ENCODE data around the gene SETD3.

The SETD3 gene

GRCh38 chr14:99514552-99515300 lies 34.1 kb upstream of the SETD3 start:
- Histone ChIP-seq H3K4me3 (ENCODE audit: low read length) (no peak overlapping the region), H3K9me3 (ENCODE audit: control insufficient read depth, low read length) (no peaks in the 10 kb centered on the region), H3K27me3 (ENCODE audit: control insufficient read depth, insufficient read depth, low read length) (no peaks in the 10 kb centered on the region), H3K9ac (ENCODE audit: low read length) (no peak overlapping the region), H3K4me1 (ENCODE audit: control insufficient read depth, insufficient read depth, low read length) (peaks cover 8% of the 10 kb centered on the region), H3K36me3 (ENCODE audit: control insufficient read depth, insufficient read depth, low read length) (peaks cover 9% of the 10 kb centered on the region)

DNA sequence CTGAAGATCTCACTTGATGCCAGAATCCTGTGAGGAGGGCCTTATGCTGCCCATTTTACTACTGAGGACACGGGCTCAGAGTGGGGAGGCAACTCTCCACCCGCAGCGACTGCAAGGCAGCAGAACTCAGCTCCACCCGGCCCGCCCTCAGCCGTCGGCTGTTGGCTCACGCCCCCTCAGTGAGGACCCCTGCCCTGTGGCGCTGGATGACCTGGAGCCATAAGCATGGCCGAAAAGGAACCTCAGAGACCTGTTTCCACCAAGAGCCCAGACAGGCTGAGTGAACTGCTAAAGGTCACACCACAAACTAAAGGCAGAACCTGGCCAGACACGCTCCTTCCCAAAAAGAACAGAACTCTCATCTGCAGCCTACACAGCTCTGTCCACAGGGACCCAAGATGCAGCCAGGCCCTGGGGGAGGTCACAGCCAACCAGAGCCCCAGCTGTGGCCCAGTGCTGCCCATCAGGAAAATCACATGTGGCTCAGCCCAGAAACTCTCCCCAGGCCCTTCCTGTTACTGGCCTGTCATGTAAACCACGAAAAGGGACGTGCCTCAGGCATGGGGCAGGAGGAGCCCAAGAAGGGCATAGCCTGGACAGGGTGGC lies 33.4 kb upstream of the SETD3 start:
- Histone ChIP-seq H3K9me3 (ENCODE audit: control insufficient read depth, low read length) (no peaks in the 10 kb centered on the region), H3K4me3 (ENCODE audit: low read length) (no peak overlapping the region), H3K9ac (ENCODE audit: low read length) (no peak overlapping the region), H3K27me3 (ENCODE audit: control insufficient read depth, insufficient read depth, low read length) (no peaks in the 10 kb centered on the region), H3K4me1 (ENCODE audit: control insufficient read depth, insufficient read depth, low read length) (peaks cover 8% of the 10 kb centered on the region), H3K36me3 (ENCODE audit: control insufficient read depth, insufficient read depth, low read length) (peaks cover 9% of the 10 kb centered on the region)

GRCh38 chr14:99513183-99513694 lies 32.6 kb upstream of the SETD3 start:
- Histone ChIP-seq H3K4me1 (ENCODE audit: control insufficient read depth, insufficient read depth, low read length) (peaks cover 4% of the 10 kb centered on the region), H3K36me3 (ENCODE audit: control insufficient read depth, insufficient read depth, low read length) (peaks cover 10% of the 10 kb centered on the region), H3K27me3 (ENCODE audit: control insufficient read depth, insufficient read depth, low read length) (no peaks in the 10 kb centered on the region), H3K9me3 (ENCODE audit: control insufficient read depth, low read length) (no peaks in the 10 kb centered on the region), H3K9ac (ENCODE audit: low read length) (no peak overlapping the region), H3K4me3 (ENCODE audit: low read length) (no peak overlapping the region)

DNA sequence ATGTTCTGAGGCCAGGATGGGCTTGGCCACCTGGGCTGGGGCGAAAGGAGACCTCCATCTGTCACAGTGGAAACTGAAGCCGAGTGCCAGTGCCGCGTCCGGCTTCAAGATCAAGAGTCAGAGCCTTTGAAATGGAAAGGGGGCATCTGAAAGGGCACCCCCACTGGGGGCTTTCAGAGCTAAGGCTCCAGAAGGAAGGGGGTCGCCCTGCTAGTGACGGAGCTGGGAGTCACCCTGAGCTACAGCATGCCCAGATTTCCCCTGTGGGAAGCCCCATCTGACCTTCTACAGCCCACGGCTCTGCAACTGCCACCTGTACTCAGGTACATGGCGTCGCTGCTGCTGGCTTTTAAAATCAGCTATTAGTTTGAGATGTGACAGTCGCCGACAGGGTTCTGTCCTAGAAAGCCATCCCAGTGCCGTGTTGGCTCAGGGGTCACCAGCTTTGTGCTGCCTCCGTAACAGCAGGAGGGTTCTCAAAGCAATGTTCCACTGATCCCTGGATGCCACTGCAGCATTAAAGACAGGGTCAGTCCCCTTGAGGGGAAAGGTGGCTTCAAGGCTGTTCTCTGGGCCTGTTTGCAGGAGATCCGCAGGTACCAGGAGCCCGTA lies 32.0 kb upstream of the SETD3 start:
- Histone ChIP-seq H3K36me3 (ENCODE audit: control insufficient read depth, insufficient read depth, low read length) (peaks cover 15% of the 10 kb centered on the region), H3K9me3 (ENCODE audit: control insufficient read depth, low read length) (no peaks in the 10 kb centered on the region), H3K4me3 (ENCODE audit: low read length) (no peak overlapping the region), H3K9ac (ENCODE audit: low read length) (no peak overlapping the region), H3K27me3 (ENCODE audit: control insufficient read depth, insufficient read depth, low read length) (no peaks in the 10 kb centered on the region), H3K4me1 (ENCODE audit: control insufficient read depth, insufficient read depth, low read length) (peaks cover 4% of the 10 kb centered on the region)

DNA sequence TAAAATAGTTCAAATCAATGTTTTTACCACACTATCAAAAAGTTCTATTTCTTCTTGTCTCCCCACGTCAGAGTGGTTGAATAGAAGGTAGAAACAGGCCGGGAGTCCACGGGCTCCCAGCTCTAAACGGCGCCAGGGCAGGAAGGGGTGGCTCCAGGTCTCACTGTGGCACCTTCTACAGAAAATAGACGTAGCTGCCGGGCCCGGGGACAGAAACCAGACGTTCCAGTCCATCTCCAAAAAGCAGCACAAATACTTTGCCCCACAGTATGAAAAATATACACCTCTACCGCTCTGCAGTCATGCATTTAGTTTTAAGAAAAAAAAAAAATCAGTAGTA lies 31.4 kb upstream of the SETD3 start:
- Histone ChIP-seq H3K9me3 (ENCODE audit: control insufficient read depth, low read length) (no peaks in the 10 kb centered on the region), H3K9ac (ENCODE audit: low read length) (no peak overlapping the region), H3K4me3 (ENCODE audit: low read length) (no peak overlapping the region), H3K36me3 (ENCODE audit: control insufficient read depth, insufficient read depth, low read length) (peaks cover 15% of the 10 kb centered on the region), H3K4me1 (ENCODE audit: control insufficient read depth, insufficient read depth, low read length) (no peaks in the 10 kb centered on the region), H3K27me3 (ENCODE audit: control insufficient read depth, insufficient read depth, low read length) (no peaks in the 10 kb centered on the region)

DNA sequence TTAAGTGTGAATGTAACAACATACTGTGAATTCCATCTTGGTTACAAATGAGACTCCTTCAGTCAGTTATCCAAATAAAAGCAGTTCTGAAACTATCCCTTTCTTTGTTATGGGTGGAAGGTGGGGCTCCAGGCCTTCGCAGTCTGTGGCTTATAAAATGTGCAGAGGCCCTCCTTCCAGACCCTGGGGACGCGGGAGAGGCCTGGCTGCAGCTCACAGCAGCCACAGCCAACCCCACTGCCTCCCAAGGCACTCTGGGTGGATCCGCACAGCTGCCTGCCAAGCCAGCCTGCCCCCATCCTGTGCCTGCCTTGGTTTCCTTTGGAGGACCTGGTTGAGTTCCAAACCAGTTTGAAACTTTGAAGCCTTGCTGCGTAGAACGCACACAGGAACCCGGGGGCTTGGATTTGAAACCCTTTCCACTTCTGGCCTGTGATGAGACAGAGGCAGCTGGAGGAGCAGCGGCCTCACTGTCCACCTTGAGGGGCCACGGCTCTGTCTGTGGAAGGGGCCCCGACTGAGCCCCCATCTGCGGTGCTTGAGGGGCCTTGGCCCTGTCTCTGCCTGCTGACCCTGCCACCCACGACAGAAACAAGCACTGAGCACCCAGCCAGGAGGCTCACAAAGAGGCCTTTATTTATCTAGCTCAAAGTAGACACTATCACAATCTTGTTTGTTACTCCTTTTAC lies 30.9 kb upstream of the SETD3 start:
- Histone ChIP-seq H3K9me3 (ENCODE audit: control insufficient read depth, low read length) (no peaks in the 10 kb centered on the region), H3K27me3 (ENCODE audit: control insufficient read depth, insufficient read depth, low read length) (no peaks in the 10 kb centered on the region), H3K4me1 (ENCODE audit: control insufficient read depth, insufficient read depth, low read length) (no peaks in the 10 kb centered on the region), H3K4me3 (ENCODE audit: low read length) (no peak overlapping the region), H3K9ac (ENCODE audit: low read length) (no peak overlapping the region), H3K36me3 (ENCODE audit: control insufficient read depth, insufficient read depth, low read length) (peaks cover 15% of the 10 kb centered on the region)

DNA sequence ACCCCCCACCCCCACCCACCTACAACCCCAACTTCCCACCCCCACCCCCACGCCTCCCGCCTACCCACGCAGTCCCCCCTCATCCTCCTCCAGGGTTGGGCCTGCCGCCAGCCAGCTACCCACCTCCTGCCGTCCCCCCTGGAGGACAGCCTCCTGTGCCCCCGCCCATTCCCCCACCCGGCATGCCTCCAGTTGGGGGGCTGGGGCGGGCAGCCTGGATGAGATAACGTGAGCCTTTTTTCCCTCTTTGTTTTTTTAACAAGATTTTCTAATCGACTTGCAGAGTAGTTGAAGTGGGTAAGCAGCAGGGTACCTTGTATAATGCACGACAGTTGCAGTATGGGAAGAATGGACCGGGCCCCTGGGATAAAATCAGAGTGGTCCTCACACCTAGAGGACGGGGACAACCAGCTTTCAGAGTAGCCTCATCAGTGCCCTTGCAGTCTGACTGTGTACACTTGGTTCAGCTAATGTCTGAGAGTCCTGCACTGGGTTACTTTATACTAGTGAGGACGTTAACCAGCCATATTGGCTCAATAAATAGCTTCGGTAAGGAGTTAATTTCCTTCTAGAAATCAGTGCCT lies 30.0 kb upstream of the SETD3 start:
- H3K36me3 ChIP-seq (ENCODE audit: control insufficient read depth, insufficient read depth, low read length), result peaks cover 15% of the 10 kb centered on the region
- no peaks in the 10 kb centered on the region for H3K27me3 ChIP-seq (ENCODE audit: control insufficient read depth, insufficient read depth, low read length)
- no peak overlapping the region for H3K4me3 ChIP-seq (ENCODE audit: low read length)
- no peaks in the 10 kb centered on the region for H3K4me1 ChIP-seq (ENCODE audit: control insufficient read depth, insufficient read depth, low read length)
- H3K9ac ChIP-seq (ENCODE audit: low read length), result no peak overlapping the region
- H3K9me3 ChIP-seq (ENCODE audit: control insufficient read depth, low read length), result no peaks in the 10 kb centered on the region

DNA sequence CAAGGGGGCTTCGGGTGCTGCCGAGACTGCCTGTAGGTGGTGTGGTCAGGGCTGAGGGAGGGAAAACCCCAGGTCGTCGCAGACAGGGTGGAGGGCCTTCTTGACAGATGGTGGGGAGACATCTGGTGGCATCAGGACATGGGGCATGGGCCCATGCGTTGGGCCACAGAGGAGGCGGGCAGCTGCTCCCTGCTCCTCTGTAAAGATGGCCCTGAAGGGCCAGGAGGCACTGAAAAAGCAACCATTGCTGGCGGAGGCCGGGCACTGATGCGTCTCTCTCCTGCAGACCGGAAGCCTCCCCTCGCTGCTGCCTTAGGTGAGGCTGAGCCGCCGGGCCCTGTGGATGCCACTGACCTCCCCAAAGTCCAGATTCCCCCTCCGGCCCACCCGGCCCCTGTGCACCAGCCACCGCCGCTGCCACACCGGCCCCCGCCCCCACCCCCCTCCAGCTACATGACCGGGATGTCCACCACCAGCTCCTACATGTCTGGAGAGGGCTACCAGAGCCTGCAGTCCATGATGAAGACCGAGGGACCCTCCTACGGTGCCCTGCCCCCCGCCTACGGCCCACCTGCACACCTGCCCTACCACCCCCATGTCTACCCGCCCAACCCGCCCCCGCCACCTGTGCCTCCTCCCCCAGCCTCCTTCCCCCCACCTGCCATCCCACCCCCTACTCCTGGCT lies 29.4 kb upstream of the SETD3 start:
- no peak overlapping the region for H3K9ac ChIP-seq (ENCODE audit: low read length)
- no peak overlapping the region for H3K4me3 ChIP-seq (ENCODE audit: low read length)
- no peaks in the 10 kb centered on the region for H3K4me1 ChIP-seq (ENCODE audit: control insufficient read depth, insufficient read depth, low read length)
- H3K27me3 ChIP-seq (ENCODE audit: control insufficient read depth, insufficient read depth, low read length), result no peaks in the 10 kb centered on the region
- H3K36me3 ChIP-seq (ENCODE audit: control insufficient read depth, insufficient read depth, low read length), result peaks cover 15% of the 10 kb centered on the region
- no peaks in the 10 kb centered on the region for H3K9me3 ChIP-seq (ENCODE audit: control insufficient read depth, low read length)

DNA sequence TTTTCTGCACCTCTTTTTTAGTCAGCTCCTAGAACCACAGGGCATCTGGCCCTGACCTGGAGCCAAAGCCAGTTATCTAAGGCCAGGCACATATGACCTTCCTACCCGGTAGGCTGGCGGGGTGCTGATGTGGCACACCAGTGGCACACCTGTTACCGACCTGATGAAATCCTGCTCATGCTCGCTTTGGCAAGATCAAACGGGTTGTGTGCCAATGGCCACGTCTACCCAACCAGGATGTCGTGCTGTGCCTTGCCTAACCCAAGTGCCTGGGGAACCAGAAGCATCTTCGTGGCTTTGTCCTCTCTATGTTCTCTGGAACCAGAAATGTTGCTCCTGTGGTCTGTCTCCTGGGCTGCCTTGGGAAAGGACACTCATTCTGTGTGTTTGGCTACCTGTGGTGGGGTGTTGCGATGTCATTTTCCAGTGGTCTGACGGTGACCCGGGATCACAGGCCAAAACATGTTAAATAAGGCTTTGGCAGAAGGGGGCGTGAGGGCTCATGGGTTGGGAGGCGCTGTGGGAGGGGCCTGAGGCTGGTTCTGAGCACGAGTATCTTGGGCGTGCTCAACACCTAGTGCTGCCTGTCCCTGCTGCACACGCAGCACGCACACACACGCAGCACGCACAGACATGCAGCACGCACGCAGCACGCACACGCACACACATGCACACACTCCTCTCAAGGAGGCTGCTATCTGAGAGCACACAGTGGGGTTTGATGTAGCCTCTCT lies 28.4 kb upstream of the SETD3 start:
- Histone ChIP-seq H3K4me1 (ENCODE audit: control insufficient read depth, insufficient read depth, low read length) (no peaks in the 10 kb centered on the region), H3K36me3 (ENCODE audit: control insufficient read depth, insufficient read depth, low read length) (peaks cover 9% of the 10 kb centered on the region), H3K27me3 (ENCODE audit: control insufficient read depth, insufficient read depth, low read length) (no peaks in the 10 kb centered on the region), H3K9ac (ENCODE audit: low read length) (no peak overlapping the region), H3K4me3 (ENCODE audit: low read length) (no peak overlapping the region), H3K9me3 (ENCODE audit: control insufficient read depth, low read length) (no peaks in the 10 kb centered on the region)

- H3K4me1 ChIP-seq (ENCODE audit: control insufficient read depth, insufficient read depth, low read length), result no peaks in the 10 kb centered on the region
- no peak overlapping the region for H3K9ac ChIP-seq (ENCODE audit: low read length)
- H3K4me3 ChIP-seq (ENCODE audit: low read length), result no peak overlapping the region
- no peaks in the 10 kb centered on the region for H3K27me3 ChIP-seq (ENCODE audit: control insufficient read depth, insufficient read depth, low read length)
- peaks cover 10% of the 10 kb centered on the region for H3K36me3 ChIP-seq (ENCODE audit: control insufficient read depth, insufficient read depth, low read length)
- no peaks in the 10 kb centered on the region for H3K9me3 ChIP-seq (ENCODE audit: control insufficient read depth, low read length)
These were observed 27.4 kb upstream of the SETD3 start for GRCh38 chr14:99507860-99508640.
